ENCODE data around the gene TOMM20. TPM values are rescaled to one million over a fixed set of nuclear protein-coding genes. Genes with fewer than 3 reads are reported as not detected.
"Not testable (repeated sequence)": the region's sequence is repeated elsewhere in the genome, so short reads cannot be mapped to it uniquely, and the experiment has no call there.

TOMM20 gene
- total and polyA plus RNA-seq, 3 experiments from 2014 or later, result 59.8 to 115 (median 108) TPM

DNA sequence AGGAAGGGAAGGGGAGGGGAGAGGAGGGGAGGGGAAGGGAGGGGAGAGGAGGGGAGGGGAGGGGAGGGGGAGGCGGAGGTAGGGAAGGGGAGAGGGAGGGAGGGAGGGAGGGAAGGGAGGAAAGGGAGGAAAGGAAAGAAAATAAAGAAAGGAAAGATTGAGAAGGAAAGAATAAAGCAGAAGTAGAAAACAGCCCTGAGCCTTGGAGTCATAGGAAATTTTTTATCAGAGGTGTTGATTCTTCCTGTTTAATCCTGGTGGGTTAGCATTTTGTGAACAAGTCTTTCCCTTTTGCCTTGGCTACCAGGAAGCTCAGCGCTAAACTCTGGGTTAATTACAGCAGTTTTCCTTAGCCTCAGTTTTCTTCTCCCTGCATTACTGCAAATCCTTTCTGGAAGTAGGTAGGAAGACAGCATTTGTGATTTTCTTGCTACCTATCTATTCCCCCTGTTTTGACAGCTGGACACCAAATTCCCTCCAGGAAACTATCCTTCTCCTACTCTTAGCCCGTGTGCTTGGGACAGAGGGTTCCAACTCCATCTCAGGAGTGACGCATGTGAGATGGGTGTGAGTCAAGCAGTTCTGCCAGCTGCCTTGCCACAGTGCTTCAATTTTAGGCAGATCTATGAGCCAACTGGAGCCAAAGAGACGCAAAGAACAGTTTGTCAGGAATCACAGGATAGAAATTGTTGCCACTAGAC is 26.9 kb downstream of the TOMM20 start:
- Mint-ChIP-seq H3K4me3 (peak overlapping the region in 1 of 7 donors; percentile 7), H3K9me3 (no peaks in the 10 kb centered on the region), H3K27me3 (peaks cover 0 to 1% of the 10 kb centered on the region in 2 donors), H3K27ac (peak overlapping the region in 1 of 8 donors; percentile 41), H3K4me1 (peaks cover 22 to 38% (median 24%) of the 10 kb centered on the region in 3 donors), H3K36me3 (peaks cover 0 to 1% (median 0%) of the 10 kb centered on the region in 3 donors)
- DNase-seq, result no peak
- CTCF ChIA-PET, result interaction anchor here (1.1 kb wide), 1 partner anchor 315 kb away, joined by 4 read pairs; no protein-coding TSS in a partner anchor
- no peaks in the 10 kb centered on the region for H3K27me3 ChIP-seq (ENCODE audit: insufficient read depth, low read length, poor library complexity, severe bottlenecking)
- H3K36me3 ChIP-seq (ENCODE audit: insufficient read depth, low read length), result no peaks in the 10 kb centered on the region
- POLR2A ChIA-PET, result no interaction called here
- H3K4me3 ChIP-seq (ENCODE audit: low read length), result no peak overlapping the region
- H3K4me1 ChIP-seq (ENCODE audit: insufficient read depth, low read length), result peaks cover 24% of the 10 kb centered on the region
- H3K9me3 ChIP-seq (ENCODE audit: low read length), result no peaks in the 10 kb centered on the region
- H3K27ac ChIP-seq (ENCODE audit: low read depth, low read length), result no peak overlapping the region

DNA sequence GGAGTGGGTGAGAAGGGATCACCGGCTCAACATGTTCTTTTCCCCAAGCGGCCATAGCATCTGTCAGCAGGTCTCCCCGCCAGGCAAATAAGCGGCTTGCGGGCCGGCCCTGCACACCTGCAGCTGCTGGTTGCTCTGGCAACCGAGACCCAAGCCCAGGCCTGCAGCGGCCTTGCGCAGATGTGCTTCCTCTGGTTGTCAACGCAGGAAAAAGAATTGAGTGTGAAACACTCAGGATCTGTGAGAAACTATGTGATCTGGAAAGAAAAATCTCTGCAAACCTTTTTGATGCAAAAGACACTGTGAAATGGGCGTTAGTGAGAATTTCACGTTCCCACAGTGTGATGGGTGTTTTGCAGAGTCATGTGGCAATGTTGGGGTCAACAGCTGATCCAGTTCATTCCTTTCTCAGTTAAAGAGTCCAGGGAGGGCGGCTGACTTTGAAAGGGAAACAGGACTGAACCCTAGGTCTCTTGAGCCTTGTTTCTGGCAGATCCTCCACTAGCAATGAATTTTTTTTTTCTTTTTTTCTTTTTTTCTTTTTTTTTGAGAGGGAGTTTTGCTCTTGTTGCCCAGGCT is 28.4 kb downstream of the TOMM20 start:
- H3K27ac ChIP-seq (ENCODE audit: low read depth, low read length), result no peak overlapping the region
- Mint-ChIP-seq H3K4me3 (peak overlapping the region in 1 of 7 donors; percentile 48), H3K9me3 (no peaks in the 10 kb centered on the region), H3K4me1 (peaks cover 20 to 27% (median 24%) of the 10 kb centered on the region in 3 donors), H3K27ac (no peak overlapping the region), H3K36me3 (no peaks in the 10 kb centered on the region), H3K27me3 (peaks cover 1 to 4% of the 10 kb centered on the region in 2 donors)
- DNase-seq, result no peak
- POLR2A ChIA-PET, result no interaction called here
- peaks cover 24% of the 10 kb centered on the region for H3K4me1 ChIP-seq (ENCODE audit: insufficient read depth, low read length)
- no peak overlapping the region for H3K4me3 ChIP-seq (ENCODE audit: low read length)
- CTCF ChIA-PET, result no interaction called here
- no peaks in the 10 kb centered on the region for H3K9me3 ChIP-seq (ENCODE audit: low read length)
- no peaks in the 10 kb centered on the region for H3K27me3 ChIP-seq (ENCODE audit: insufficient read depth, low read length, poor library complexity, severe bottlenecking)
- no peaks in the 10 kb centered on the region for H3K36me3 ChIP-seq (ENCODE audit: insufficient read depth, low read length)

DNA sequence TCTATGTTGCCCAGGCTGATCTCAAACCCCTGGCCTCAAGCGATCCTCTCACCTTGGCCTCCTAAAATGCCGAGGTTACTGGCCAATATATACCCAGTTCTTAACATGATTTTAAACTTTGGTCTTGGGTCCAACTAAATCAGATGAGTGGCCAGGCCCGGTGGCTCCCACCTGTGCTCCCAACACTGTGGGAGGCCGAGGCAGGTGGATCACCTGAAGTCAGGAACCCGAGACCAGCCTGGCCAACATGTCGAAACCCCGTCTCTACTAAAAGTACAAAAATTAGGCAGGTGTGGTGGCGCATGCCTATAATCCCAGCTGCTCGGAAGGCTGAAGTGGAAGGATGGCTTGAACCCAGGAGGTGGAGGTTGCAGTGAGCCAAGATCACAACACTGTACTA is 29.6 kb downstream of the TOMM20 start:
- no peaks in the 10 kb centered on the region for H3K9me3 ChIP-seq (ENCODE audit: low read length)
- H3K4me3 Mint-ChIP-seq, result no peak overlapping the region
- ChIA-PET POLR2A (no interaction called here), CTCF (interaction anchor here (0.7 kb wide), 1 partner anchor 207 kb away, joined by 3 read pairs; no protein-coding TSS in a partner anchor)
- peaks cover 0 to under 1% (median 0%) of the 10 kb centered on the region in 3 donors for H3K36me3 Mint-ChIP-seq
- no peak overlapping the region for H3K4me3 ChIP-seq (ENCODE audit: low read length)
- H3K27ac ChIP-seq (ENCODE audit: low read depth, low read length), result no peak overlapping the region
- H3K4me1 Mint-ChIP-seq, result peaks cover 8 to 15% (median 12%) of the 10 kb centered on the region in 3 donors
- H3K9me3 Mint-ChIP-seq, result no peaks in the 10 kb centered on the region
- peaks cover 13% of the 10 kb centered on the region for H3K4me1 ChIP-seq (ENCODE audit: insufficient read depth, low read length)
- no peak overlapping the region for H3K27ac Mint-ChIP-seq
- H3K36me3 ChIP-seq (ENCODE audit: insufficient read depth, low read length), result no peaks in the 10 kb centered on the region
- H3K27me3 ChIP-seq (ENCODE audit: insufficient read depth, low read length, poor library complexity, severe bottlenecking), result no peaks in the 10 kb centered on the region
- no peak for DNase-seq
- peaks cover 1 to 5% of the 10 kb centered on the region in 2 donors for H3K27me3 Mint-ChIP-seq

DNA sequence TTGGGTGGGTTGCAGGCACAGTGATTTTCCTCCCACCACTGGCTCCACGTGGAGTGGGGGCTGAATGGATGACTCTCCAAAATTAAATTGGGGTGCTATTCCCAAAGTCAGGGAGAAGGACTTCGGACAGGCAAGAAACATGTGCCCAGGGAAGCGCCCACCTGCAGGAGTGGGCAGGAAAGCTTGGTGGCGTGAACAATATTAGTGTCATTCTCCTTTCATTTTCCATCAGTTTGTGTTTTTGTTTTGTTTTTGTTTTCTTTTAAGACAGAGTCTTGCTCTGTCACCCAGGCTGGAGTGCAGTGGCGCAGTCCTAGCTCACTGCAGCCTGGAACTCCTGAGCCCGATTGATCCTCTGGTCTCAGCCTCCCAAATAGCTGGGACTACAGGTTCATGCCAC is 30.1 kb downstream of the TOMM20 start:
- no peaks in the 10 kb centered on the region for H3K27me3 ChIP-seq (ENCODE audit: insufficient read depth, low read length, poor library complexity, severe bottlenecking)
- H3K27ac ChIP-seq (ENCODE audit: low read depth, low read length), result no peak overlapping the region
- H3K9me3 ChIP-seq (ENCODE audit: low read length), result no peaks in the 10 kb centered on the region
- no peak overlapping the region for H3K4me3 ChIP-seq (ENCODE audit: low read length)
- peaks cover 0 to 5% (median 0%) of the 10 kb centered on the region in 3 donors for H3K36me3 Mint-ChIP-seq
- H3K9me3 Mint-ChIP-seq, result no peaks in the 10 kb centered on the region
- peaks cover 8 to 15% (median 12%) of the 10 kb centered on the region in 3 donors for H3K4me1 Mint-ChIP-seq
- CTCF ChIA-PET, result interaction anchor here (0.6 to 0.9 kb wide), 2 partner anchors 400 to 559 kb away, joined by 3 read pairs; no protein-coding TSS in a partner anchor
- DNase-seq, result no peak
- H3K27me3 Mint-ChIP-seq, result peaks cover 1 to 9% of the 10 kb centered on the region in 2 donors
- H3K27ac Mint-ChIP-seq, result peak overlapping the region in 1 of 8 donors; percentile 38
- H3K4me1 ChIP-seq (ENCODE audit: insufficient read depth, low read length), result peaks cover 9% of the 10 kb centered on the region
- H3K4me3 Mint-ChIP-seq, result no peak overlapping the region
- H3K36me3 ChIP-seq (ENCODE audit: insufficient read depth, low read length), result no peaks in the 10 kb centered on the region
- POLR2A ChIA-PET, result no interaction called here

DNA sequence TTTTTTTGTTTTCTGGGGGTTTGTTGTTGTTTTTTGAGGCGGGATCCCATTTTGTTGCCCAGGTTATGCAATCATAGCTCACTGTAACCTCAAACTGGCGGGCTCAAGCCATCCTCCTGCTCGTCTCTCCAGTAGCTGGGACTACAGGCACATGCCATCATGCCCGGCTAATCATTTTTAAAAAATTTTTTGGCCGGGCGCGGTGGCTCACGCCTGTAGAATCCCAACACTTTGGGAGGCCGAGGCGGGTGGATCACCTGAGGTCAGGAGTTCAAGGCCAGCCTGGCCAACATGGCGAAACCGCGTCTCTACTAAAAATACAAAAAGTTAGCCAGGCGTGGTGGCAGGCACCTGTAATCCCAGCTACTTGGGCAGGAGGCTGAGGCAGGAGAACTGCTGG is 31.1 kb downstream of the TOMM20 start:
- DNase-seq; H3K27me3 ChIP-seq (ENCODE audit: insufficient read depth, low read length, poor library complexity, severe bottlenecking); H3K27ac Mint-ChIP-seq; H3K4me1 ChIP-seq (ENCODE audit: insufficient read depth, low read length); H3K4me3 ChIP-seq (ENCODE audit: low read length); H3K9me3 Mint-ChIP-seq; H3K27ac ChIP-seq (ENCODE audit: low read depth, low read length); H3K4me3 Mint-ChIP-seq; H3K36me3 ChIP-seq (ENCODE audit: insufficient read depth, low read length); H3K27me3 Mint-ChIP-seq; H3K36me3 Mint-ChIP-seq; H3K9me3 ChIP-seq (ENCODE audit: low read length): not testable (repeated sequence)
- CTCF ChIA-PET, result interaction anchor here (6.6 kb wide), 1 partner anchor 319 kb away, joined by 44 read pairs; no protein-coding TSS in a partner anchor
- POLR2A ChIA-PET, result interaction anchor here (0.6 kb wide), 1 partner anchor 346 kb away, joined by 4 read pairs; no protein-coding TSS in a partner anchor
- H3K4me1 Mint-ChIP-seq, result peaks cover 5 to 10% (median 7%) of the 10 kb centered on the region in 3 donors

DNA sequence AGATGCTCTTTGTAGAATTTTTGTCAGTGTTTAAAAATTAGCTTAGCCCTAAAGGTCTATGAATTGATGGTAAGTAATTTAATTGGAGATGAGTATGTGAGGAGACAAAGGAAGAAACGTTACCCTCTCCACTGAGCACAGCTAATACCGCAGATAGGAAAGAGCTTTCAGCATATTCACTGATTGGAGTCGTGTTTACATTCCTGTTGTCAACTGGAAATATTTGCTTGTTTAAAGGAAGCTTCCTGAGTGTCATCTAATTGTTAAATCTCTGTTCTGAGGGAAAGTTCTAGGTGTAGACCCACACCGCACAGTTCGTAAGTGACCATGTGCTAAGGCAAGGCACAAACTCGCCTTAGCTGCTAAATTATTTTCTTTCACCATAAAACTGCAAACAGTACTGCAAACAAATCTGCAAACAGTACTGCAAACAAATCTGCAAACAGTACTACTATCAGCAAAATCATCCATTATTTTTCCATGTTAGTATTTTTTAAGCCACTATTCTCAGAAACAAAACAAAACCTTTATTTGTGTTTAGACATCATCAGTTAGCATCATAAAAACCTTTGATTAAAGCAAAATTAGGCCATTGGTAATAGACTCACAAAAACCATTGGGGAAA is 32.6 kb downstream of the TOMM20 start:
- ChIA-PET CTCF (interaction anchor here (0.8 to 6.6 kb wide), 5 partner anchors 8 to 687 kb away, joined by 3 to 44 read pairs (median 6); no protein-coding TSS in a partner anchor), POLR2A (no interaction called here)
- H3K4me1 Mint-ChIP-seq, result peaks cover 5 to 7% (median 5%) of the 10 kb centered on the region in 3 donors
- no peaks in the 10 kb centered on the region for H3K36me3 ChIP-seq (ENCODE audit: insufficient read depth, low read length)
- H3K27ac ChIP-seq (ENCODE audit: low read depth, low read length), result no peak overlapping the region
- H3K4me3 Mint-ChIP-seq, result no peak overlapping the region
- H3K27ac Mint-ChIP-seq, result peak overlapping the region in 1 of 8 donors; percentile 55
- no peaks in the 10 kb centered on the region for H3K4me1 ChIP-seq (ENCODE audit: insufficient read depth, low read length)
- H3K9me3 ChIP-seq (ENCODE audit: low read length), result no peaks in the 10 kb centered on the region
- peaks cover 0 to 5% (median 0%) of the 10 kb centered on the region in 3 donors for H3K36me3 Mint-ChIP-seq
- H3K9me3 Mint-ChIP-seq, result no peaks in the 10 kb centered on the region
- peaks cover 0 to 9% of the 10 kb centered on the region in 2 donors for H3K27me3 Mint-ChIP-seq
- H3K27me3 ChIP-seq (ENCODE audit: insufficient read depth, low read length, poor library complexity, severe bottlenecking), result no peaks in the 10 kb centered on the region
- no peak for DNase-seq
- H3K4me3 ChIP-seq (ENCODE audit: low read length), result no peak overlapping the region

DNA sequence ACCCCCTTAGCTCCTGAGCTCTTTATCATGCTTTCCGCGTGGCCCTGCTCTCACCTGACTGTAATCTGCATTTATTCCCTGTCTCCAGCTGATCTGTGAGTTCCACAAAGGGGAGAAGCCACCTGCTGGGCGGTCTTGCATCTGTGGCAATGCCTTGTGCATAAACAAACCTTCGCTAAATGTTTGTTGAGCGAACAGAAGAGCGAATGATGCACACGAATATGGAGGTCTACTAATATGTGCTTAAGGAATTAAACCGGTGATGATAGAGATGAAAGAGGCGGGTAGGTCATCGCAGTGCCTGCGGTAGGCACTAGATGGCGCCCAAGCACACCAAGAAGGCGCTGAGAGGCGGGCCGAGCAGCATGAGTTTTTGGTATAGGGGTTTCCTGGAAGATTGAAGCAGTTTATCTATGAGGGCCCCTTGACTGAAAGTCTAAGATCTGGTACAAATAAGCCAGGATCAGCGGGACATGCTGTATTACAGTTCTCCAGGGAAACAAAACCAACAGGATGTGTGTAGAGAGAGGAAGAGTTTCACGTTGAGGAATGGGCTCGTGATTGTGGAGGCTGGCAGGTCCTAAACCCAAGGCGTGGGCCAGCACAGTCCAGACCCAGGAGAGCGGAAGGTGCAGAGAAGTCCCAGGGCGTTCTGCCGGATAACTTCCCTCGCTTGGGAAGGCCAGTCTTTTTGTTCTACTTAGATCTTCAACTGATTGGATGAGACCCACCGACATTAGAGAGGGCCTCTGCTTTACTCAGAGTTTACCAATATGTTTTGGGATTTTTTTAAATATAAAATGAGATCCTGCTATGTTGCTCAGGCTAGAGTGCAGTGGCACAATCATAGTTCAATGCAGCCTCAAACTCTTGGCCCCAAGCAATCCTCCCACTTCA is 34.7 kb downstream of the TOMM20 start:
- no peaks in the 10 kb centered on the region for H3K9me3 Mint-ChIP-seq
- peak overlapping the region in 2 of 8 donors; percentile 0 to 9 for H3K27ac Mint-ChIP-seq
- peak; percentile 67 to 84 (median 75) for DNase-seq
- no peaks in the 10 kb centered on the region for H3K9me3 ChIP-seq (ENCODE audit: low read length)
- H3K4me1 ChIP-seq (ENCODE audit: insufficient read depth, low read length), result no peaks in the 10 kb centered on the region
- no peaks in the 10 kb centered on the region for H3K27me3 ChIP-seq (ENCODE audit: insufficient read depth, low read length, poor library complexity, severe bottlenecking)
- no peak overlapping the region for H3K4me3 Mint-ChIP-seq
- peaks cover 5 to 10% (median 7%) of the 10 kb centered on the region in 3 donors for H3K4me1 Mint-ChIP-seq
- H3K36me3 Mint-ChIP-seq, result peaks cover 0 to 5% (median 0%) of the 10 kb centered on the region in 3 donors
- ChIA-PET POLR2A (no interaction called here), CTCF (interaction anchor here (0.8 to 6.6 kb wide), 4 partner anchors 10 to 322 kb away, joined by 3 to 44 read pairs (median 4); no protein-coding TSS in a partner anchor)
- no peaks in the 10 kb centered on the region for H3K36me3 ChIP-seq (ENCODE audit: insufficient read depth, low read length)
- no peak overlapping the region for H3K27ac ChIP-seq (ENCODE audit: low read depth, low read length)
- H3K4me3 ChIP-seq (ENCODE audit: low read length), result no peak overlapping the region
- H3K27me3 Mint-ChIP-seq, result peaks cover 2 to 9% of the 10 kb centered on the region in 2 donors

Measured in CD8-positive, alpha-beta memory T cell (primary cell).